GM12892 (cell line): ENCODE measurements around the gene RNF152.

Experiments
- POLR2A ChIP-seq: IDR thresholded peaks from 2 replicates; pipeline ENCODE4 v1.6.1; 2011; ENCODE audit warnings: low read depth, low read length, control low read depth
- POLR2AphosphoS5 ChIP-seq: IDR thresholded peaks from 2 replicates; pipeline ENCODE4 v1.6.1; 2011; ENCODE audit warnings: low read depth, low read length, control low read depth
- TAF1 ChIP-seq: IDR thresholded peaks from 2 replicates; pipeline ENCODE4 v1.6.1; 2011; ENCODE audit warnings: low read depth, mild to moderate bottlenecking, control low read depth, low read length, borderline replicate concordance

DNA sequence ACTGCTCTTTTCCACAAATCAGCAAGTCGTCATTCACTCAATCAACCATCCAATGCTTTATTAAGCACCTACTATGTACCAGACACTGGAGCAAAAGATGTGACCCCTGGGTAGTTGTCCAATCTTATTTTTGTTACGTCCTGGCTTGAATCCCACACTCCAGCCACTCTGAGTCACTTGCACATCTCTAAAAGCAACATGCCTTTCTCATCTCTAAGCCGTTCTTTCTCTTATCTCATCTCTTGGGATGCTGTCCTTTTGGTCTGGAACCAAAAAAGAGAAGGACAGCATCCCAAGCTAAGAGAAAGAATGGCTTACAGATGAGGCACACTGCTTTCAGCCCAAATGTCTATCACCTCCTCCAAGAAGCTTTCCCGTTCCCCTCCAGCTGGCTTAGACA is 58.8 kb downstream of the RNF152 start:
- TF ChIP-seq TAF1: no peak
- TF ChIP-seq POLR2A: no peak
- TF ChIP-seq POLR2AphosphoS5: no peak
